22Rv1 (cell line): ENCODE measurements around the gene PLAAT1.

ENCODE experiments used
- ZFX ChIP-seq: fragments of 450-650 bp; IDR thresholded peaks from 2 replicates; pipeline ENCODE4 v1.6.1; 2017; ENCODE audit warnings: antibody characterized with exemption, borderline replicate concordance
- TF ChIP-seq, protein P1 (sequence below): fragments of 450-650 bp; IDR thresholded peaks from 2 replicates; pipeline ENCODE4 v1.5.1; 2017; ENCODE audit warnings: mild to moderate bottlenecking

DNA sequence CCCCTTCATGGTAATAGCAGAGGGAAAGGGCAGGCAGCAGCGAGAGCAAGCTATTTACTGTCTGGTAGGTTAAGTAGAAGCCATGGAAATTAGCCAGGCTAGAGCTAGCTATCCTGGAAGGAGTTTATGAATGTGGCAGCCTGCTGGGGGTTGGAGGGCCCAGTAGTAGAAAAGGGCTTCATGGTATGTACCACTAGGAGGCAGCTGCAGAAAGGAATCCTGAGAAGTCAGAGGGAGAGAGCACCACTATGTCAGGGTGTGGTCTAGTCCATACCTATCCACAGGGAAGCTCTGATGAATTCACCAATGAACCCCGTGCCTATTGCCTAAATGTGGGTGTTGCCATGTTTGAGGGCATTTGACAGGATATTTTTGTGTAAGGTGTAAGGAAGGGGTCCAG is 55.0 kb downstream of the PLAAT1 start:
- TF ChIP-seq, protein P1, sequence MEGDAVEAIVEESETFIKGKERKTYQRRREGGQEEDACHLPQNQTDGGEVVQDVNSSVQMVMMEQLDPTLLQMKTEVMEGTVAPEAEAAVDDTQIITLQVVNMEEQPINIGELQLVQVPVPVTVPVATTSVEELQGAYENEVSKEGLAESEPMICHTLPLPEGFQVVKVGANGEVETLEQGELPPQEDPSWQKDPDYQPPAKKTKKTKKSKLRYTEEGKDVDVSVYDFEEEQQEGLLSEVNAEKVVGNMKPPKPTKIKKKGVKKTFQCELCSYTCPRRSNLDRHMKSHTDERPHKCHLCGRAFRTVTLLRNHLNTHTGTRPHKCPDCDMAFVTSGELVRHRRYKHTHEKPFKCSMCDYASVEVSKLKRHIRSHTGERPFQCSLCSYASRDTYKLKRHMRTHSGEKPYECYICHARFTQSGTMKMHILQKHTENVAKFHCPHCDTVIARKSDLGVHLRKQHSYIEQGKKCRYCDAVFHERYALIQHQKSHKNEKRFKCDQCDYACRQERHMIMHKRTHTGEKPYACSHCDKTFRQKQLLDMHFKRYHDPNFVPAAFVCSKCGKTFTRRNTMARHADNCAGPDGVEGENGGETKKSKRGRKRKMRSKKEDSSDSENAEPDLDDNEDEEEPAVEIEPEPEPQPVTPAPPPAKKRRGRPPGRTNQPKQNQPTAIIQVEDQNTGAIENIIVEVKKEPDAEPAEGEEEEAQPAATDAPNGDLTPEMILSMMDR: no peak
- TF ChIP-seq ZFX: no peak
